Measurements from ENCODE around the gene TMEM123.

DNA sequence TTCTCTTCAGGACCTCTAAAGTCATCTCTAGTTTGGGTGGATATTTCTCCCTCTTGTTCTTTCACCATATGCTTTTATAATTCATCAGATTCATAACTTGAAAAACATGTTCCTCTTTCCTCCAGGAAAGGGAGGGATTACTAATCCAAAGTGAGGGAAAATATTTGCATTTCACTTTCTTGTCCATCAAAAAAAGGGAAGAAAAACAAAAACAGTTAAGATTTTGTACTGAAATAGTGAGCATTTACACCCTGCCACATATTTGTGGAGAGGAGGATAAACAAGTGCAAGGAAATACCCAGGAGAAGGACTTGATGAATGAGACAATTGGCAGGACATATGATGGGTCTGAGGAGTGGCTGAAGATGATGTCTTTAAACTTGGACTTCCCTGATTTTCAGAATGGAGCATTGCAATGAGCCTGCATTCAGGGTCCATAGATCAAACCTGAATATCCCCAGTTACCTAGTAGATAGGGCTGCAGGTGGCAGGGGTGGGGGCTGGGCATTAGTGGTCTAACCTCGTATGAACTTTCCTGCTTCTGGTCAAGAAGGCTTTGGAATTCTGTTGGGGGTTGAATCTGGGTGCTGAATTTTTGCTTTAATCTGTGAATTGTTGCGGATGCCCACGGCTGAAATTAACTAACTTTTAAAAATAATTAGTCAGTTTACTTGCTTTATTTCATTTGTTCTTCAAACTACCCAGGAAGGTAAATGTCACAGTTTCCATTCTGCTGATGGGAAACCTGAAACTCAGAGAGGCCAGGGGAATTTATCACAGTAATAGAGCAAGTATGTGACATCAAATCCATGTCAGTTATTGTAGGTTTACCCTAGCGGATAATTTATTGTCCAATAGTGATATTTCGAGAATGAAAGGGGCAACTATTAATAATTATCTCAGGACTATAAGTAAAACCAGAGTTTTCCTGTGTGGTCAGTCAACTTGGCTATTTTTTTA is 36.9 kb upstream of the TMEM123 start:
- TF ChIP-seq CTCF (IDR thresholded peaks at IDR 0.05) = no peak
- TF ChIP-seq POLR2A (IDR thresholded peaks at IDR 0.05) = no peak
